C4-2B (cell line): ENCODE data around the gene UNC93B1.

Source experiments
- H3K27ac ChIP-seq: fragments of 450-650 bp; 2 replicates; pipeline ENCODE4 v1.5.1; 2017
- CTCF ChIP-seq: fragments of 450-650 bp; conservative IDR thresholded peaks from 2 replicates; pipeline ENCODE4 v1.5.1; 2017; ENCODE audit warnings: mild to moderate bottlenecking
- ZFX ChIP-seq: fragments of 450-650 bp; IDR thresholded peaks from 2 replicates; pipeline ENCODE4 v1.6.1; 2017

UNC93B1 gene

GRCh38 chr11:68043029-68043348 lies 39.1 kb upstream of the UNC93B1 start:
- no peak overlapping the region for H3K27ac ChIP-seq
- TF ChIP-seq CTCF (no peak), ZFX (no peak)

- no peak overlapping the region for H3K27ac ChIP-seq
- TF ChIP-seq ZFX (no peak), CTCF (no peak)
These were observed 38.5 kb upstream of the UNC93B1 start for GRCh38 chr11:68042219-68043028.

DNA sequence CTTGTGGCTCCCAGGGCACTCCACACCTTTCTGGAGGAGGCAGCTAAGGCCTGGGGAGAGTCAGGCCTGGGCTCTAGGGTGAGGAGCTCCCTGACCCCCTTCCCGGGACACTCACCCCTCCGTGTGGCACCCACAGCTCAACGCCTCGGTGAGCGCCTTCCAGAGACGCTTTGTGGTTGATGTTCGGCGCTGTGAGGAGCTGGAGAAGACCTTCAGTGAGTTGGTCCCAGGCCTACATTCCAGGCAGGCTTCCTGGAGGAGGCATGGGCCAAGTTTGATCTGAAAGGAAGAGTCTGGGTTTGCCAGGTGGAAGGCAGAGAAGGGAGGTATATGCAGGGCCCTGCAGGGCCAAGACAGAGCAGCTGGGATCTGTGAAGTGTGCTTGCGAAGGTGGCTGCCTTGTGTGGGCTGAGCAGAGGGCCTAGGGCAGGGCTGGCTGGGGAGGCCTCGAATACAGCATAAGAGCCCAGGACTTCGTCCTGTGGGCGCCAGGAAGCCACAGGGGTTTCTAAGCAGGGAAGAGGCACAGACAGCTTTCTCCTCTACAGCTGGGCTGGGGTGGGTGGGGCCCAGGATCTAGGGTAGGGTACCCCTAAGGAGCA lies 37.8 kb upstream of the UNC93B1 start:
- TF ChIP-seq CTCF (no peak), ZFX (no peak)
- no peak overlapping the region for H3K27ac ChIP-seq

DNA sequence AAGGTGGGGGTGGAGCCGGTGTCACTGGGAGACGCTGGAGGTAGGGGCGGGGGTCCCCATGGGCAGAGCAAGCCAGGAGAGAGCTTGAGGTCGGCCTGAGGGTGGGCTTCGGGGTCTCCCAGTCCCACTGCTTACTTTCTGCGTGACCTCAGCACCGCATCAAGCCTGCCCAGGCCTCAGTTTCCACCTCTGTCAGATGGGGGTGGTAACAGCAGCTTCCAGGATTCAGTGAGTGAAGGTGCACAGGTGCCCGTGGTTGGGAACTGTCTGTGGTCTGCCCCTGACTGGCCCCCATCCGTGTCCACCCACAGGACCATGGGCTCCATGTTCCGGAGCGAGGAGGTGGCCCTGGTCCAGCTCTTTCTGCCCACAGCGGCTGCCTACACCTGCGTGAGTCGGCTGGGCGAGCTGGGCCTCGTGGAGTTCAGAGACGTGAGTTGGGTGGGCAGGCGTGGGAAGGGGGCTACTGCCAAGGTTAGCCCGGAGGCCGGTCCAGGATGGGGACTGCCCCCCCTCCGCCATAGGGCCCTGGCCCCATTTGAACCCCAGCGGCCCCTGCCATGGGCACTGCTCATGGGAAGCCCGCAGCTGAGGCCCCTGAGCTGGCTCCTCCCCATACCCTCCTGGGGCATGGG lies 37.2 kb upstream of the UNC93B1 start:
- TF ChIP-seq ZFX (no peak), CTCF (no peak)
- H3K27ac ChIP-seq, result no peak overlapping the region

- H3K27ac ChIP-seq, result peak overlapping the region; percentile 1; the same call in 1 of the 2 replicates
- TF ChIP-seq ZFX (no peak), CTCF (no peak)
These were observed 36.4 kb upstream of the UNC93B1 start for GRCh38 chr11:68040101-68040956.

DNA sequence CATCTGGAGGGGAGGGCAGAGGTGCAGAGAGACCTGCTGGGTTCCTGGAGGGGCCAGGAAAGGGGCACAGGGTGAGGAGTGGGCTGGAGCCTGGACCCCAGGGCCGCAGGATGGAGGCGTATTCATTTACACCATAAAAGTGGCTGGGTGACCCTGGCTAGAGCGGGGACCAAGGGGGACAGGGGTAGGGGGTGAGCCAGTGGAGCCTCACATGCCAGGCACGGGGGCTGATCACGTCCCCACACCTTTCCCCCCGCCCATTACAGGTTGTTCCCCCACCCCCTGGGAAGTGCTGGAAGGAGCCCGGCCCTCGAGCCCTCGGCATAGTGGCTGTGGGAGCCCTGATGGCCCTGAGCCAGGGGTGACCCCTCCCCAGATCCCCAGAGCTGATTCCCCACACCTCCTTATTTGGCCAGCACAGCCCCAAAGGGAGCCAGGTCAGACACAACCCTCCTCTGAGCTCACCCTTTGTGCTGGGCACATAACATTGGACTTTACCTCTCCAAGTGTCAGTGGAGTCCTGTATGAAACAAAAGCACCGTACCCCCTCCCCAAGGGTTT lies 35.7 kb upstream of the UNC93B1 start:
- H3K27ac ChIP-seq, result peak overlapping the region; percentile 67
- TF ChIP-seq CTCF (no peak), ZFX (no peak)
